ENCODE data around the gene MRPS15.

DNA sequence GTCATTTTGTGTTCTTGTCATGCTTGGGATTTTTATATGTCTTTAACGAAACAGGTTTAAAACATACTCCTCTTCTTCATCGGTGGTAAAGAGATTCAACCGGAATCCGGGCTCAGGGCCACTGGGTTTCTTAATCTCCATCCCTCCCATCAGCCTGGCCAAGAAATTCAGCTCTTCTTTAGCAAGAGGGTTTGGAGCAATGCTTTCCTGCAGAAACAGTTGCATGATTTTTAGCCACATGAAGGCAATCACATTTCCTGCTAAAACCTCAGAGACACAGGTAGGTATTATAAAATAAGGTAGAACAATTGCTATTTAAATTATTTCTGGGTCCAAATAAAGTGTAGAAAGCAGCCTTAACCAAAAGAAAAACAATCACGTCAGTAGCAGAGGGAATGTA, 43.8 kb downstream of the MRPS15 start:
- TF ChIP-seq, protein P1, sequence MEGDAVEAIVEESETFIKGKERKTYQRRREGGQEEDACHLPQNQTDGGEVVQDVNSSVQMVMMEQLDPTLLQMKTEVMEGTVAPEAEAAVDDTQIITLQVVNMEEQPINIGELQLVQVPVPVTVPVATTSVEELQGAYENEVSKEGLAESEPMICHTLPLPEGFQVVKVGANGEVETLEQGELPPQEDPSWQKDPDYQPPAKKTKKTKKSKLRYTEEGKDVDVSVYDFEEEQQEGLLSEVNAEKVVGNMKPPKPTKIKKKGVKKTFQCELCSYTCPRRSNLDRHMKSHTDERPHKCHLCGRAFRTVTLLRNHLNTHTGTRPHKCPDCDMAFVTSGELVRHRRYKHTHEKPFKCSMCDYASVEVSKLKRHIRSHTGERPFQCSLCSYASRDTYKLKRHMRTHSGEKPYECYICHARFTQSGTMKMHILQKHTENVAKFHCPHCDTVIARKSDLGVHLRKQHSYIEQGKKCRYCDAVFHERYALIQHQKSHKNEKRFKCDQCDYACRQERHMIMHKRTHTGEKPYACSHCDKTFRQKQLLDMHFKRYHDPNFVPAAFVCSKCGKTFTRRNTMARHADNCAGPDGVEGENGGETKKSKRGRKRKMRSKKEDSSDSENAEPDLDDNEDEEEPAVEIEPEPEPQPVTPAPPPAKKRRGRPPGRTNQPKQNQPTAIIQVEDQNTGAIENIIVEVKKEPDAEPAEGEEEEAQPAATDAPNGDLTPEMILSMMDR (IDR thresholded peaks at IDR 0.05; ENCODE audit: low read depth, low read length, poor library complexity, severe bottlenecking): no peak
- no peak for TF ChIP-seq EZH2phosphoT487 (IDR thresholded peaks at IDR 0.05; ENCODE audit: borderline replicate concordance, low read length)
